Measurements from ENCODE around the gene SPRY1. TPM values are rescaled to one million over a fixed set of nuclear protein-coding genes. Genes with fewer than 3 reads are reported as not detected.

The SPRY1 gene
- polyA plus RNA-seq, 3 donors: 83.5 to 110 (median 90.4) TPM

- no peak for DNase-seq (ENCODE audit: extremely low read depth in 1 of 11, low read depth in 9 of 11, low spot score in 4 of 11)
Measured at GRCh38 chr4:123362103-123362502, 34.5 kb upstream of the SPRY1 start.

- no peak for DNase-seq (ENCODE audit: extremely low read depth in 1 of 11, low read depth in 9 of 11, low spot score in 4 of 11)
Measured at GRCh38 chr4:123363729-123364128, 32.9 kb upstream of the SPRY1 start.

GRCh38 chr4:123364906-123365305 lies 31.7 kb upstream of the SPRY1 start:
- DNase-seq (ENCODE audit: extremely low read depth in 1 of 11, low read depth in 9 of 11, low spot score in 4 of 11): no peak

GRCh38 chr4:123365412-123365811 lies 31.2 kb upstream of the SPRY1 start:
- DNase-seq (ENCODE audit: extremely low read depth in 1 of 11, low read depth in 9 of 11, low spot score in 4 of 11): no peak

GRCh38 chr4:123366144-123366748 lies 30.3 kb upstream of the SPRY1 start:
- no peak for DNase-seq (ENCODE audit: extremely low read depth in 1 of 11, low read depth in 9 of 11, low spot score in 4 of 11)

GRCh38 chr4:123378794-123379193 lies 17.8 kb upstream of the SPRY1 start:
- no peak for DNase-seq (ENCODE audit: extremely low read depth in 1 of 11, low read depth in 9 of 11, low spot score in 4 of 11)

GRCh38 chr4:123379392-123379791 lies 17.2 kb upstream of the SPRY1 start:
- DNase-seq (ENCODE audit: extremely low read depth in 1 of 11, low read depth in 9 of 11, low spot score in 4 of 11): no peak

- DNase-seq (ENCODE audit: extremely low read depth in 1 of 11, low read depth in 9 of 11, low spot score in 4 of 11): no peak
Measured at GRCh38 chr4:123380728-123381716, 15.6 kb upstream of the SPRY1 start.

- DNase-seq (ENCODE audit: extremely low read depth in 1 of 11, low read depth in 9 of 11, low spot score in 4 of 11): no peak
Measured at GRCh38 chr4:123381996-123382395, 14.6 kb upstream of the SPRY1 start.

GRCh38 chr4:123383566-123383965 lies 13.0 kb upstream of the SPRY1 start:
- DNase-seq (ENCODE audit: extremely low read depth in 1 of 11, low read depth in 9 of 11, low spot score in 4 of 11): no peak

- peak in 1 of 11 donors; percentile 42 for DNase-seq (ENCODE audit: extremely low read depth in 1 of 11, low read depth in 9 of 11, low spot score in 4 of 11)
Measured at GRCh38 chr4:123386609-123387008, 10.0 kb upstream of the SPRY1 start.

GRCh38 chr4:123390846-123391456 lies 5.6 kb upstream of the SPRY1 start:
- no peak for DNase-seq (ENCODE audit: extremely low read depth in 1 of 11, low read depth in 9 of 11, low spot score in 4 of 11)

- no peak for DNase-seq (ENCODE audit: extremely low read depth in 1 of 11, low read depth in 9 of 11, low spot score in 4 of 11)
Measured at GRCh38 chr4:123393721-123394120, 2.9 kb upstream of the SPRY1 start.

- peak in 3 of 11 donors; percentile 34 to 55 (median 49) for DNase-seq (ENCODE audit: extremely low read depth in 1 of 11, low read depth in 9 of 11, low spot score in 4 of 11)
Measured at GRCh38 chr4:123397144-123398065, 810 bp downstream of the SPRY1 start.

- DNase-seq (ENCODE audit: extremely low read depth in 1 of 11, low read depth in 9 of 11, low spot score in 4 of 11): peak in 3 of 11 donors; percentile 50 to 63 (median 59)
Measured at GRCh38 chr4:123398066-123398852, 1.7 kb downstream of the SPRY1 start.

- DNase-seq (ENCODE audit: extremely low read depth in 1 of 11, low read depth in 9 of 11, low spot score in 4 of 11): peak in 6 of 11 donors; percentile 33 to 79 (median 68)
Measured at GRCh38 chr4:123398853-123399626, 2.4 kb downstream of the SPRY1 start.

- peak in 2 of 11 donors; percentile 42 to 49 for DNase-seq (ENCODE audit: extremely low read depth in 1 of 11, low read depth in 9 of 11, low spot score in 4 of 11)
Measured at GRCh38 chr4:123399627-123400358, 3.2 kb downstream of the SPRY1 start.
